ENCODE measurements around the gene HSBP1L1. TPM values are rescaled to one million over a fixed set of nuclear protein-coding genes. Genes with fewer than 3 reads are reported as not detected.

The HSBP1L1 gene
- total and polyA plus RNA-seq, 2 of the 8 experiments (the other 6 are each of a cell fraction or from before 2014, with no cell fraction given) = 1.0 to 1.3 TPM

- no peak overlapping the region for H2BK20ac ChIP-seq (ENCODE audit: low read length)
- WGBS, 2 experiments (ENCODE audit: extremely low coverage in 1 of 2, insufficient coverage in 1 of 2, insufficient read length in 1 of 2, insufficient replicate concordance in 2 of 2, low coverage in 1 of 2, low lambda C conversion rate in 2 of 2, missing lambda C conversion rate in 1 of 2) = 90% methylated on average over 12 of the region's 12 CpGs; no CpG with 5 or more reads in 1 of the 2 experiments
- no peak overlapping the region for H3K56ac ChIP-seq (replicated peaks; ENCODE audit: insufficient read length, low read depth, low read length)
- no peaks in the 10 kb centered on the region for H3K4me1 ChIP-seq (replicated peaks in 1 of 4; ENCODE audit: control insufficient read depth in 3 of 4, insufficient read depth in 4 of 4, low read length in 3 of 4)
- H2BK12ac ChIP-seq (ENCODE audit: low read depth, low read length) = no peak overlapping the region
- no peaks in the 10 kb centered on the region for H3K9me3 ChIP-seq (ENCODE audit: insufficient read depth in 2 of 2, low read depth in 1 of 2, low read length in 1 of 2)
- no peaks in the 10 kb centered on the region for H3K36me3 ChIP-seq (ENCODE audit: control insufficient read depth in 2 of 4, insufficient read depth in 4 of 4, low read length in 3 of 4)
- H3K4me3 ChIP-seq (ENCODE audit: extremely low read depth in 1 of 4, insufficient read depth in 2 of 4, low read depth in 3 of 4, low read length in 4 of 4) = no peak overlapping the region
- H4K20me1 ChIP-seq (replicated peaks in 1 of 2; ENCODE audit: control insufficient read depth in 1 of 2, insufficient read depth in 2 of 2, low read length in 2 of 2) = peaks cover 0 to 8% of the 10 kb centered on the region in 2 experiments
- no peak overlapping the region for H2BK15ac ChIP-seq (ENCODE audit: low read length)
- CTCF ChIA-PET (ENCODE audit: partially characterized antibody) = interaction anchor here (0.9 to 3.2 kb wide), 4 partner anchors 12 to 48 kb away, joined by 3 to 15 read pairs (median 3); no protein-coding TSS in a partner anchor
- H4K8ac ChIP-seq (ENCODE audit: extremely low read depth, insufficient read depth, low read length) = no peak overlapping the region
- FAIRE-seq (no peak), DNase-seq (ENCODE audit: low read depth in 1 of 2, low spot score in 2 of 2) (no peak)
- no peak overlapping the region for H3K23ac ChIP-seq (ENCODE audit: insufficient read length)
- no peak overlapping the region for H3K4me2 ChIP-seq (ENCODE audit: insufficient read depth in 1 of 2, low read depth in 2 of 2, low read length in 2 of 2)
- no peak overlapping the region for H2BK5ac ChIP-seq (ENCODE audit: low read depth, low read length)
- H4K5ac ChIP-seq (ENCODE audit: insufficient read length, low read depth, low read length) = no peak overlapping the region
- POLR2A ChIA-PET (ENCODE audit: partially characterized antibody) = interaction anchor here (1.6 kb wide), 1 partner anchor 55 kb away, joined by 3 read pairs; no protein-coding TSS in a partner anchor
- no peaks in the 10 kb centered on the region for H3K23me2 ChIP-seq (ENCODE audit: low read depth, low read length)
- no peak overlapping the region for H2AFZ ChIP-seq (ENCODE audit: low read length)
- no peak overlapping the region for H3K27ac ChIP-seq (ENCODE audit: low read depth, low read length)
- H3K27me3 ChIP-seq (replicated peaks in 1 of 4; ENCODE audit: control insufficient read depth in 3 of 4, extremely low read depth in 1 of 4, insufficient read depth in 3 of 4, low read length in 3 of 4) = no peaks in the 10 kb centered on the region; a peak in 1 of 7 replicates
- H4K91ac ChIP-seq (replicated peaks; ENCODE audit: insufficient read length, low read length) = no peak overlapping the region
- H3K18ac ChIP-seq (ENCODE audit: extremely low read depth, low read length) = no peak overlapping the region
- H3K14ac ChIP-seq (ENCODE audit: insufficient read length) = no peak overlapping the region
- no peak overlapping the region for H3K4ac ChIP-seq (replicated peaks; ENCODE audit: insufficient read length, low read depth, low read length)
- no peak overlapping the region for H2AK5ac ChIP-seq (ENCODE audit: low read depth, low read length)
- no peak overlapping the region for H3K9ac ChIP-seq (replicated peaks in 1 of 4; ENCODE audit: extremely low read depth in 1 of 4, low read depth in 3 of 4, low read length in 3 of 4)
- peaks cover 5% of the 10 kb centered on the region for H3K79me1 ChIP-seq (ENCODE audit: low read depth, low read length)
- peaks cover 0 to 8% of the 10 kb centered on the region in 2 experiments; a peak in 2 of 4 replicates for H3K79me2 ChIP-seq (ENCODE audit: control insufficient read depth in 1 of 2, insufficient read depth in 2 of 2, low read length in 2 of 2)
- no peak for TF ChIP-seq CEBPB (IDR thresholded peaks at IDR 0.05; ENCODE audit: low read depth, low read length)
- H2BK120ac ChIP-seq (replicated peaks; ENCODE audit: low read depth, low read length) = no peak overlapping the region
Measured at GRCh38 chr18:79936641-79937040, 27.8 kb upstream of the HSBP1L1 start.
